Measurements from ENCODE around the gene ERGIC1.

Gene ERGIC1

DNA sequence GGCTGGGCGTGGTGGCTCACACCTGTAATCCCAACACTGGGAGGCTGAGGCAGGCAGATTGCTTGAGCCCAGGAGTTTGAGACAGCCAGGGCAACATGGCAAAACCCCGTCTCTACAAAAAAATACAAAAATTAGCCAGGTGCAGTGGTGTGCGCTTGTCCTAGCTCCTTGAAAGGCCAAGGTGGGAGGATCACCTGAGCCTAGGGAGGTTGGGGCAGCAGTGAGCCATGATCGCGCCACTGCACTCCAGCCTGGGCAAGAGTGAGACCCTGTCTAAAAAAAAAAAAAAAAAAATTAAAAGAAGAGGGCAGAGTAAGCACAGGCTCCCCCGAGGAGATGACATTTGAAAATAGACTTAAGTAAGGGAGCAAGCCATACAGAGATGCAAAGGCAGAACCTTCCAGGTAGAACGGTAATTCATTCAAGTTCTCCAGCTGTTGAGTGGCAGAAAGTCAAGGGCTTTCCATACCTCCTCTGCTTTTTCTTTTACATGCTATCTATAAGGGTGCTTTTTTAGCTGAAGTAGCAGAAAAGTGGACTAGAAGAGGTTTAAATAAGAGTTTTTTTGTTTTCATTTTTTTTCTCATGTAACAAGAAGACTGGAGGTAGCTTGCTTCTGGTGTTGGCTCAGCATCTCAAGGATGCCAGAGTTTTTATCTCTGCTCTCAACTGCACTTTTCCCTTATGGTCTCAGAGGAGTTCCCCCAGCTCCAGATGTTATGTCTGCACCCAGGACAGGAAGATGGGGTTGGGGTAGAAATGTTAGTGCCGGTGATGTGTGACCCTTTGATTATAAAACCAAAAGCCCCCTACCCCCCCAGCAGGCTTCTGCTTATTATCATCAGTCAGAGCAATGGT is 40.8 kb downstream of the ERGIC1 start:
- Mint-ChIP-seq H3K9me3 (no peaks in the 10 kb centered on the region), H3K27ac (no peak overlapping the region), H3K27me3 (ENCODE audit: low read depth, poor library complexity) (no peaks in the 10 kb centered on the region), H3K36me3 (ENCODE audit: low read depth) (peaks cover 11% of the 10 kb centered on the region), H3K4me3 (no peak overlapping the region), H3K4me1 (peaks cover 22% of the 10 kb centered on the region)
- no peak for TF ChIP-seq CTCF (IDR thresholded peaks at IDR 0.05)
- no peak for DNase-seq

DNA sequence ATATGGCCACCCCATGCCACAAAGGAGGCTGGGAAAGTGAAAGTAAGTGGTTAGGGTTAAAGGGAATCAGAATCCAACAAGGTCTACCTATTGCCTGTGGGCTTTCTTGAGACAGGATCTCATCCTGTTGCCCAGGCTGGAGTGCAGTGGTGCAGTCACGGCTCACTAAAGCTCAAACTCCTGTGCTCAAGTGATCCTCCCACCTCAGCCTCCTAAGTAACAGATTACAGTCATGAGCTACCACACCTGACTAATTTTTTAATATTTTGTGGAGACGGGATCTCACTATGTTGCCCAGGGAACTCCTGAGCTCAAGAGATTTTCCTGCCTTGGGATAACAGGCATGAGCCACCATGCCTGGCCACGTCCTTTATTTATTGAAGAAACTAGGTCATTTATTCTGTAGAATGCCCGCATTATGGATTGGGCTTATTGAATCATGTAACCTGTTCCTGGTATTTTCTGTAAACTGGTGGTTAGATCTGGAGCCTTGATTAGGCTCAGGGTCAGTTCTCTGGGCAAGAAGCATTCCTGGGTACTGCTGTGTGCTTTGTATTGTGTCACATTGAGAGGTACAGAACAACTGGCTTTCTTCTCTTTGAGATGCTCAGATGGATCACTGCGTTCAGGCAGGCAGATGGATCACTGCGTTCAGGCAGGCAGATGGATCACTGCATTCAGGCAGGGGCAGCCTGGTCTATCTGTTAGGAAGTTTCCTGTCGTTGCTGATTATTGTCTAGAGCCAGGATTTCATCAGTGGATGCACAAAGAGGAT is 41.6 kb downstream of the ERGIC1 start:
- Mint-ChIP-seq H3K36me3 (ENCODE audit: low read depth) (peaks cover 11% of the 10 kb centered on the region), H3K4me3 (no peak overlapping the region), H3K27ac (no peak overlapping the region), H3K4me1 (peaks cover 22% of the 10 kb centered on the region), H3K27me3 (ENCODE audit: low read depth, poor library complexity) (no peaks in the 10 kb centered on the region), H3K9me3 (no peaks in the 10 kb centered on the region)
- no peak for TF ChIP-seq CTCF (IDR thresholded peaks at IDR 0.05)
- DNase-seq: no peak

GRCh38 chr5:172876578-172876977 is 42.5 kb downstream of the ERGIC1 start:
- no peaks in the 10 kb centered on the region for H3K9me3 Mint-ChIP-seq
- no peak for TF ChIP-seq CTCF (IDR thresholded peaks at IDR 0.05)
- H3K27ac Mint-ChIP-seq: no peak overlapping the region
- peaks cover 12% of the 10 kb centered on the region for H3K36me3 Mint-ChIP-seq (ENCODE audit: low read depth)
- no peaks in the 10 kb centered on the region for H3K27me3 Mint-ChIP-seq (ENCODE audit: low read depth, poor library complexity)
- H3K4me1 Mint-ChIP-seq: peaks cover 22% of the 10 kb centered on the region
- DNase-seq: no peak
- H3K4me3 Mint-ChIP-seq: no peak overlapping the region

GRCh38 chr5:172877466-172878260 is 43.6 kb downstream of the ERGIC1 start:
- H3K4me3 Mint-ChIP-seq: no peak overlapping the region
- peaks cover 22% of the 10 kb centered on the region for H3K4me1 Mint-ChIP-seq
- DNase-seq: no peak
- H3K36me3 Mint-ChIP-seq (ENCODE audit: low read depth): peaks cover 21% of the 10 kb centered on the region
- H3K9me3 Mint-ChIP-seq: no peaks in the 10 kb centered on the region
- peak overlapping the region; percentile 74 for H3K27ac Mint-ChIP-seq
- H3K27me3 Mint-ChIP-seq (ENCODE audit: low read depth, poor library complexity): no peaks in the 10 kb centered on the region
- TF ChIP-seq CTCF (IDR thresholded peaks at IDR 0.05): no peak

- Mint-ChIP-seq H3K4me3 (no peak overlapping the region), H3K4me1 (peaks cover 22% of the 10 kb centered on the region), H3K36me3 (ENCODE audit: low read depth) (peaks cover 30% of the 10 kb centered on the region), H3K27ac (no peak overlapping the region), H3K27me3 (ENCODE audit: low read depth, poor library complexity) (no peaks in the 10 kb centered on the region), H3K9me3 (peaks cover 6% of the 10 kb centered on the region)
- DNase-seq: no peak
- no peak for TF ChIP-seq CTCF (IDR thresholded peaks at IDR 0.05)
Measured at GRCh38 chr5:172878585-172878932, 44.5 kb downstream of the ERGIC1 start.

Data from nephron progenitor cell (in vitro differentiated cells).